Tibial nerve (tissue), 4 donors: Measurements from ENCODE around the gene BAAT.
"Not testable (repeated sequence)": the region's sequence is repeated elsewhere in the genome, so short reads cannot be mapped to it uniquely, and the experiment has no call there.

Source experiments
- EP300 ChIP-seq, 2 donors: sonication (generic); formaldehyde crosslinking; IDR thresholded peaks; one replicate each; pipeline ENCODE4 v1.6.1; 2017; ENCODE audit warnings: antibody characterized with exemption in 2 of 2, mild to moderate bottlenecking in 1 of 2
- POLR2A ChIP-seq, 2 donors: fragments of 450-650 bp; IDR thresholded peaks; one replicate each; pipeline ENCODE4 v1.6.1; 2017; ENCODE audit warnings: antibody characterized with exemption in 2 of 2, mild to moderate bottlenecking in 2 of 2, moderate library complexity in 2 of 2
- TF ChIP-seq, protein P1 (sequence below), 5 experiments: fragments of 200-600 bp in 3 of 5; fragments of 450-650 bp in 2 of 5; sonication (generic) in 3 of 5; IDR thresholded peaks; one replicate each; pipeline ENCODE4 v1.5.1; 2016 to 2019; ENCODE audit warnings: antibody characterized with exemption in 5 of 5, mild to moderate bottlenecking in 3 of 5, moderate library complexity in 2 of 5

- TF ChIP-seq, protein P1, sequence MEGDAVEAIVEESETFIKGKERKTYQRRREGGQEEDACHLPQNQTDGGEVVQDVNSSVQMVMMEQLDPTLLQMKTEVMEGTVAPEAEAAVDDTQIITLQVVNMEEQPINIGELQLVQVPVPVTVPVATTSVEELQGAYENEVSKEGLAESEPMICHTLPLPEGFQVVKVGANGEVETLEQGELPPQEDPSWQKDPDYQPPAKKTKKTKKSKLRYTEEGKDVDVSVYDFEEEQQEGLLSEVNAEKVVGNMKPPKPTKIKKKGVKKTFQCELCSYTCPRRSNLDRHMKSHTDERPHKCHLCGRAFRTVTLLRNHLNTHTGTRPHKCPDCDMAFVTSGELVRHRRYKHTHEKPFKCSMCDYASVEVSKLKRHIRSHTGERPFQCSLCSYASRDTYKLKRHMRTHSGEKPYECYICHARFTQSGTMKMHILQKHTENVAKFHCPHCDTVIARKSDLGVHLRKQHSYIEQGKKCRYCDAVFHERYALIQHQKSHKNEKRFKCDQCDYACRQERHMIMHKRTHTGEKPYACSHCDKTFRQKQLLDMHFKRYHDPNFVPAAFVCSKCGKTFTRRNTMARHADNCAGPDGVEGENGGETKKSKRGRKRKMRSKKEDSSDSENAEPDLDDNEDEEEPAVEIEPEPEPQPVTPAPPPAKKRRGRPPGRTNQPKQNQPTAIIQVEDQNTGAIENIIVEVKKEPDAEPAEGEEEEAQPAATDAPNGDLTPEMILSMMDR (IDR thresholded peaks at IDR 0.05) = not testable (repeated sequence)
- not testable (repeated sequence) for TF ChIP-seq POLR2A, EP300 (IDR thresholded peaks at IDR 0.05)
Measured at GRCh38 chr9:101384873-101385536, at the start of gene BAAT.
